Raji (cell line): ENCODE measurements around the gene PTGES.
A peak's percentile ranks its signal among the peaks of the same experiment; 100 is the strongest.

ENCODE experiments used
- POLR2A ChIP-seq: IDR thresholded peaks from 2 replicates; pipeline ENCODE4 v1.6.1; 2011; ENCODE audit warnings: low read depth, low read length, control low read depth; ENCODE audit not compliant: insufficient read depth

The PTGES gene

GRCh38 chr9:129750013-129750638 lies 2.7 kb downstream of the PTGES start:
- TF ChIP-seq POLR2A, result no peak

GRCh38 chr9:129749575-129749974 lies 3.3 kb downstream of the PTGES start:
- no peak for TF ChIP-seq POLR2A

- TF ChIP-seq POLR2A, result no peak
These were observed 4.6 kb downstream of the PTGES start for GRCh38 chr9:129748249-129748648.

DNA sequence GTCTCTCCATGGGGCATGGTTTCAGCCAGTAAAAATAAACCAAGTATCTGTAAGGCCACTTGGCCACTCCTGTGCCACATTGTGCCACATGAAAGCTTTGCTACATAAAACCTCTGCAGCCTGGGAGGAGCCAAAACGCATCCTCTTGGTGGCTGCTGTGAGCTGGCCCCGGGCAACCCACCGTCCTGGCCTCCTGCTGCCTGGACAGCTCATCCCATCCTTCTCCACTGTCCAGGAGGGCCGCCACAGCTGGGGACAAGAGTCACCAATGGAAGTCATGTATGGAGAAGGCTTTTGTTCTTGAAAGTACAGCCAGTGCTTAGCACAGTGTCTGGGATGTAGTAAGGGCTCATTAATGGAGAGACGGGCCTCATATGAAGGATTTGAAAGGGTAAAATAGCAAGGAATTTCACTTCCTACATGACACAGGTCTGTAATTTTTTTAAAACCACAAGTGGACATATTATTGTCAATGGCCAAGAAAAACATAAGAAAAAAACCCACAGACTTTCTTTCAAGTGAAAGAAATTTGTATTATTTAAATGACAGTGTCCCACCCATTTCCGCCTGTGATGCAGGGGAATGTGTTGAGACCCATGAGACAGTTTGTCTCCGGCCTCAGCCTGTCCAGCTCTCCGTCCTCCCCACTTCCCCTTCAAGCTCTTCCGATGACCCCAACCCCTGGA lies 6.6 kb downstream of the PTGES start:
- TF ChIP-seq POLR2A, result no peak

DNA sequence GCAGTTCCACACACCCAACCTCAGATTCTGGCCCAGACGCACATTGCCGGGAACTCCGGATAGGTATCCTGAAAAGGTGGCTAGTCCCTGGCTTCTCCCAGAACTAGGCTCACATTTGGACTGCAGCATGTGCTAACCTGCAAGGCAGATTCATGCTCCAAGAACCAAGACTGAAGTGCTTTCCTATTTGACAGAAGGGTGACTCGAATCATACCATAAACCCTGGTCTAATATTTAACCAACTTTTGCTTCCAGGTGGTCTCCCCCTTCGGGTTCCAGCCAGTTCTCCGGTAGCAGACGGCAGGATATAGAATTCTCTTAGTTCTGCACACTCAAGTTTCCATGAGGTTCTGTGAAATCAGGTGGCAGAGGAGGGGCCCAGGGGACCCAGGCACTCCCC lies 7.6 kb downstream of the PTGES start:
- no peak for TF ChIP-seq POLR2A

- no peak for TF ChIP-seq POLR2A
These were observed 12.0 kb downstream of the PTGES start for GRCh38 chr9:129740666-129741464.

- TF ChIP-seq POLR2A, result no peak
These were observed 12.7 kb downstream of the PTGES start for GRCh38 chr9:129740174-129740573.

GRCh38 chr9:129739432-129739831 lies 13.4 kb downstream of the PTGES start:
- TF ChIP-seq POLR2A, result no peak

DNA sequence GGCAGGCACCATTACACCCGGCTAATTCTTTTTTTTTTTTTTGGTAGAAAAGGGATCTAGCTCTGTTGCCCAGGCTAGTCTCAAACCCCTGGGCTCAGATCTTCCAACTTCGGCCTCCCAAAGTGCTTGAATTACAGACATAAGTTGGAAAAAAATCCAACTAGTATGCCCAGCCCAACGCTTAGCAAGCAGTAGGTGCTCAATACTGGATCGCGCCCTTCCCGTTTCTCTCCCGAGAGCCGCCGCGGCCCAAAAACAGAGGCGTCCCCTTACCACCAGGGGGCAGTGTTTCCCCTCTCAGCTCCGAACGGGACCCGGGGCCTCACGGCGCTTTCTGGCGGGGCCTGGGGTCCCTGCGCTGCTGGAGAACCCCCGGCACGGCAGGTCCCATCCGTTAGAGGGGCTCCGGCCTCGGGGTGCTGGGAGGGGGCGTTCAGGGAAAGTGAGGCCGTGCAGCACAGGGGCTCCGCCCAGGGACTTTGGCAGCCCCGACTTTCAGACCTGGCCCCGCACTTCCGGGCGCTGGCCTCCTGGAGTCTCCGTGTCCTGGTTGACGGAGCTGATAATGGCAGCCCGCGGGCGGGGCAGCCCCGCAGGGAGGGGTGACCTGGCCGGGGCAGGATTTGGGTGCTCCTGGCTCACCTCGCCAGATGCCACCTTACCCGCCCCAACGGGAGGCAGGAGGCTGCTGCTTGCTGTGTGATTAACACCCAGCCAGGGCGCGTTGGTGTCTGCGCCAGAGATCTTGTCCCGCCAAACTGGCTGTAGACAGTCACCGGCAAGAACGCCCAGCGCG lies 15.2 kb downstream of the PTGES start:
- 0 out of 2 replicates have a peak, but pooled peaks have one; percentile 37 for TF ChIP-seq POLR2A

- no peak for TF ChIP-seq POLR2A
These were observed 16.5 kb downstream of the PTGES start for GRCh38 chr9:129736334-129736733.

DNA sequence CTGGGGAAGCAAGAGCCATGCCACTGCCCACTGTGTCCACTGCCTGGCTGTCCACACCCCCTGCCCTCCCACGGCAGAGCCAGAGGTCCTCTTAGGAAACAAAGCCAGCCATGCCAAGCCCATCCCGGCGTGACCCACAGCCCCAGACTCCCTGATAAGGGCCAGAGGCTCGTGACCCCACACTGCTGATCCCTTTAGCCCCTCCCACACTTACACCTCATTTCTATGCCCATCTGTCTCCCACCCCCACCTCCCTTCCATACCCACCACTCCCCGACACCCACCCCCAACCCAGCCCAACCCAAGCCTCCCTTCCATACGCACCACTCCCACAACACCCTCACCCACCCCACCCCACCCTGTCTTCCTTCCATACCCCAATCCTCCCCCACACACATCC lies 17.3 kb downstream of the PTGES start:
- TF ChIP-seq POLR2A, result no peak

- TF ChIP-seq POLR2A, result no peak
These were observed 19.2 kb downstream of the PTGES start for GRCh38 chr9:129733632-129733953.

- no peak for TF ChIP-seq POLR2A
These were observed 19.8 kb downstream of the PTGES start for GRCh38 chr9:129732946-129733631.

DNA sequence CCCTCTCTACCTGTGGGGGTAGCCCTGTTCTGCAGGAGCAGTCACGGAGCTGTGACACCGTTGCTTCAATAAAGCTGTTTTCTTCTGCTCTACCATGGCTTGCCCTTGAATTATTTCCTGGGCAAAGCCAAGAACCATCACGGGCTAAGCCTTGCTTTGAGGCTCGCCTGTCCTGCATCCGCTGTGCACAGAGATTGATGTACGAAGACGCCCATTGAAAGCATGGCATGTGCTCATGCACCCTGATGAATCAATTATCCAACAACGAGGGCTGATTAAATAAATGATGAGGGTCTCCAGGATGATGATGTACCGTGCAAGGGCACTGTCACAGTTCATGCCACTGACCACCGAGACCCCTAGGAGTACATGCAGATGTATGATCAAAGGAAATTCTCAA lies 20.7 kb downstream of the PTGES start:
- no peak for TF ChIP-seq POLR2A
